ENCODE results near the gene ANKRD30BL.
"Not testable (repeated sequence)": the region's sequence is repeated elsewhere in the genome, so short reads cannot be mapped to it uniquely, and the experiment has no call there.

Gene ANKRD30BL

GRCh38 chr2:132161161-132162124, at the start of gene ANKRD30BL:
TSS of gene ANKRD30BL (minus strand) at chr2:132161952. CDS start at chr2:132161705, 247 bp downstream.
- not testable (repeated sequence) for DNase-seq (ENCODE audit: low read depth, low spot score)

GRCh38 chr2:132202866-132203265, 41.1 kb upstream of the ANKRD30BL start:
- DNase-seq (ENCODE audit: low read depth, low spot score), result not testable (repeated sequence)

GRCh38 chr2:132192854-132193253, 31.1 kb upstream of the ANKRD30BL start:
- not testable (repeated sequence) for DNase-seq (ENCODE audit: low read depth, low spot score)

GRCh38 chr2:132167100-132167499, 5.3 kb upstream of the ANKRD30BL start:
- not testable (repeated sequence) for DNase-seq (ENCODE audit: low read depth, low spot score)

- not testable (repeated sequence) for DNase-seq (ENCODE audit: low read depth, low spot score)
Observed at GRCh38 chr2:132162125-132162660, 441 bp upstream of the ANKRD30BL start.

- DNase-seq (ENCODE audit: low read depth, low spot score), result peak; percentile 47
Observed at GRCh38 chr2:132146774-132147173, 15.0 kb downstream of the ANKRD30BL start.

All from ELF-1 (cell line).